HepG2 (cell line): ENCODE measurements around the gene ARL4D. TPM values are rescaled to one million over a fixed set of nuclear protein-coding genes. Genes with fewer than 3 reads are reported as not detected.

Experiments used
- CBFB ChIP-seq: sonication (generic); formaldehyde crosslinking; IDR thresholded peaks from 2 replicates; pipeline ENCODE4 v1.4.0; 2020; ENCODE audit warnings: missing genetic modification reagents
- CBX1 ChIP-seq: IDR thresholded peaks from one replicate; pipeline ENCODE4 v1.6.1; 2016; ENCODE audit warnings: antibody characterized with exemption, low read depth
- KDM2A ChIP-seq: sonication (generic); formaldehyde crosslinking; IDR thresholded peaks from 2 replicates; pipeline ENCODE4 v1.4.0; 2020; ENCODE audit warnings: low read depth, missing genetic modification reagents, borderline replicate concordance
- MIER3 ChIP-seq: IDR thresholded peaks from 2 replicates; pipeline ENCODE4 v1.6.1; 2016; ENCODE audit warnings: missing compliant biosample characterization, borderline replicate concordance
- NKX3-1 ChIP-seq: sonication (generic); formaldehyde crosslinking; IDR thresholded peaks from 2 replicates; pipeline ENCODE4 v1.5.0; 2020; ENCODE audit warnings: missing genetic modification reagents
- PHF5A ChIP-seq: IDR thresholded peaks from one replicate; pipeline ENCODE4 v1.6.1; 2018; ENCODE audit warnings: low read depth, missing genetic modification reagents; ENCODE audit not compliant: unreplicated experiment
- RBM39 ChIP-seq: fragments of 200-400 bp; formaldehyde crosslinking; IDR thresholded peaks from one replicate; pipeline ENCODE4 v1.6.1; 2018; ENCODE audit warnings: antibody characterized with exemption, mild to moderate bottlenecking, low read depth, low read length; ENCODE audit not compliant: poor library complexity, severe bottlenecking
- SMYD3 ChIP-seq: sonication (generic); formaldehyde crosslinking; IDR thresholded peaks from 2 replicates; pipeline ENCODE4 v1.8.1; 2023; ENCODE audit warnings: mild to moderate bottlenecking, missing genetic modification reagents
- SOX6 ChIP-seq, 2 experiments: fragments of 450-650 bp in 1 of 2; sonication (generic) in 1 of 2; formaldehyde crosslinking in 1 of 2; IDR thresholded peaks; 2 replicates each; pipeline versions ENCODE4 v1.4.0 to v1.6.1; 2017 to 2020; ENCODE audit warnings: antibody characterized with exemption in 1 of 2, mild to moderate bottlenecking in 1 of 2, missing genetic modification reagents in 1 of 2
- SP140L ChIP-seq: sonication (generic); formaldehyde crosslinking; IDR thresholded peaks from 2 replicates; pipeline ENCODE4 v1.4.0; 2020; ENCODE audit warnings: missing genetic modification reagents, borderline replicate concordance
- TBX2 ChIP-seq: sonication (generic); formaldehyde crosslinking; IDR thresholded peaks from 2 replicates; pipeline ENCODE4 v1.5.0; 2020; ENCODE audit warnings: missing genetic modification reagents, mild to moderate bottlenecking, borderline replicate concordance
- TGIF2 ChIP-seq: IDR thresholded peaks from 2 replicates; pipeline ENCODE4 v1.6.1; 2016; ENCODE audit warnings: control low read depth, missing compliant biosample characterization
- TRIM24 ChIP-seq: sonication (generic); formaldehyde crosslinking; IDR thresholded peaks from 2 replicates; pipeline ENCODE4 v1.8.0; 2022; ENCODE audit warnings: mild to moderate bottlenecking, missing genetic modification reagents
- ZBTB20 ChIP-seq: sonication (generic); formaldehyde crosslinking; IDR thresholded peaks from 2 replicates; pipeline ENCODE4 v1.8.1; 2023; ENCODE audit warnings: missing genetic modification reagents, low read depth, mild to moderate bottlenecking, borderline replicate concordance
- ZBTB26 ChIP-seq: IDR thresholded peaks from 2 replicates; pipeline ENCODE4 v1.6.1; 2016; ENCODE audit warnings: missing compliant biosample characterization, missing genetic modification reagents, borderline replicate concordance
- ZBTB38 ChIP-seq: sonication (generic); formaldehyde crosslinking; IDR thresholded peaks from 2 replicates; pipeline ENCODE4 v1.5.1; 2020; ENCODE audit warnings: mild to moderate bottlenecking, missing genetic modification reagents
- ZC3H4 ChIP-seq: sonication (generic); formaldehyde crosslinking; IDR thresholded peaks from 2 replicates; pipeline ENCODE4 v1.4.0; 2020; ENCODE audit warnings: missing genetic modification reagents, borderline replicate concordance
- ZMYM4 ChIP-seq: sonication (generic); formaldehyde crosslinking; IDR thresholded peaks from 2 replicates; pipeline ENCODE4 v1.8.1; 2023; ENCODE audit warnings: mild to moderate bottlenecking, missing genetic modification reagents
- ZNF557 ChIP-seq: sonication (generic); formaldehyde crosslinking; IDR thresholded peaks from 2 replicates; pipeline ENCODE4 v1.4.0; 2020; ENCODE audit warnings: missing genetic modification reagents
- ZNF570 ChIP-seq: sonication (generic); formaldehyde crosslinking; IDR thresholded peaks from 2 replicates; pipeline ENCODE4 v1.4.0; 2020; ENCODE audit warnings: mild to moderate bottlenecking, missing genetic modification reagents, borderline replicate concordance
- ZNF616 ChIP-seq: sonication (generic); formaldehyde crosslinking; IDR thresholded peaks from 2 replicates; pipeline ENCODE4 v1.5.0; 2020; ENCODE audit warnings: low read depth, mild to moderate bottlenecking, missing genetic modification reagents
- polyA plus RNA-seq, 8 experiments: library from polyadenylated mRNA; depleted of rRNA in 3 of 8; stranded (reverse) in 7 of 8; unstranded in 1 of 8; fragments of >200 nt; fragmentation: Illumina TruSeq in 4 of 8; extraction: Trizol in 4 of 8; gene quantifications; 2 replicates each; pipeline versions ENCODE4 v1.2.1 to v1.2.3, GENCODE V29; 2011 to 2016; ENCODE audit warnings: low read depth in 4 of 8, missing spikeins in 1 of 8, mixed read lengths in 1 of 8; ENCODE audit not compliant: insufficient read depth in 1 of 8
- total RNA-seq, 5 experiments: library from RNA; depleted of rRNA; stranded (reverse); fragments of >200 nt; fragmentation: Illumina TruSeq; extraction: Trizol; gene quantifications; 2 replicates each; pipeline ENCODE4 v1.2.3, GENCODE V29; 2016; ENCODE audit warnings: low read depth in 1 of 5
- TF ChIP-seq, protein P1 (sequence below): IDR thresholded peaks from 2 replicates; pipeline ENCODE4 v1.6.1; 2016; ENCODE audit warnings: low read depth, missing genetic modification reagents, missing compliant biosample characterization

ARL4D gene
- total and polyA plus RNA-seq, 2 of the 13 experiments (the other 11 are each of a cell fraction or from before 2014, with no cell fraction given) = 9.0 to 25.9 TPM

- TF ChIP-seq SMYD3 (CRISPR knock-in tag) (no peak), TRIM24 (CRISPR knock-in tag) (no peak), ZMYM4 (CRISPR knock-in tag) (peak; percentile 47), KDM2A (CRISPR knock-in tag) (peak; percentile 82; the same call in 1 of the 2 replicates), TGIF2 (CRISPR knock-in tag) (peak; percentile 17; the same call in 1 of the 2 replicates), ZNF616 (peak; percentile 25; the same call in 1 of the 2 replicates), CBFB (CRISPR knock-in tag) (0 out of 2 replicates have a peak, but pooled peaks have one; percentile 16), ZBTB38 (CRISPR knock-in tag) (peak; percentile 94; the same call in 1 of the 2 replicates), ZNF557 (CRISPR knock-in tag) (no peak; the same call in 1 of the 2 replicates), PHF5A (no peak), CBX1 (no peak), TBX2 (CRISPR knock-in tag) (peak; percentile 16), NKX3-1 (no peak), ZC3H4 (CRISPR knock-in tag) (peak; percentile 97), ZNF570 (CRISPR knock-in tag) (no peak; the same call in 1 of the 2 replicates), MIER3 (CRISPR knock-in tag) (no peak; the same call in 1 of the 2 replicates), RBM39 (no peak), SP140L (CRISPR knock-in tag) (no peak), SOX6 (IDR thresholded peaks at IDR 0.05) (no peak), SOX6 (CRISPR knock-in tag; IDR thresholded peaks at IDR 0.05) (no peak), ZBTB20 (CRISPR knock-in tag) (no peak), ZBTB26 (CRISPR knock-in tag) (peak; percentile 67)
- TF ChIP-seq, protein P1, sequence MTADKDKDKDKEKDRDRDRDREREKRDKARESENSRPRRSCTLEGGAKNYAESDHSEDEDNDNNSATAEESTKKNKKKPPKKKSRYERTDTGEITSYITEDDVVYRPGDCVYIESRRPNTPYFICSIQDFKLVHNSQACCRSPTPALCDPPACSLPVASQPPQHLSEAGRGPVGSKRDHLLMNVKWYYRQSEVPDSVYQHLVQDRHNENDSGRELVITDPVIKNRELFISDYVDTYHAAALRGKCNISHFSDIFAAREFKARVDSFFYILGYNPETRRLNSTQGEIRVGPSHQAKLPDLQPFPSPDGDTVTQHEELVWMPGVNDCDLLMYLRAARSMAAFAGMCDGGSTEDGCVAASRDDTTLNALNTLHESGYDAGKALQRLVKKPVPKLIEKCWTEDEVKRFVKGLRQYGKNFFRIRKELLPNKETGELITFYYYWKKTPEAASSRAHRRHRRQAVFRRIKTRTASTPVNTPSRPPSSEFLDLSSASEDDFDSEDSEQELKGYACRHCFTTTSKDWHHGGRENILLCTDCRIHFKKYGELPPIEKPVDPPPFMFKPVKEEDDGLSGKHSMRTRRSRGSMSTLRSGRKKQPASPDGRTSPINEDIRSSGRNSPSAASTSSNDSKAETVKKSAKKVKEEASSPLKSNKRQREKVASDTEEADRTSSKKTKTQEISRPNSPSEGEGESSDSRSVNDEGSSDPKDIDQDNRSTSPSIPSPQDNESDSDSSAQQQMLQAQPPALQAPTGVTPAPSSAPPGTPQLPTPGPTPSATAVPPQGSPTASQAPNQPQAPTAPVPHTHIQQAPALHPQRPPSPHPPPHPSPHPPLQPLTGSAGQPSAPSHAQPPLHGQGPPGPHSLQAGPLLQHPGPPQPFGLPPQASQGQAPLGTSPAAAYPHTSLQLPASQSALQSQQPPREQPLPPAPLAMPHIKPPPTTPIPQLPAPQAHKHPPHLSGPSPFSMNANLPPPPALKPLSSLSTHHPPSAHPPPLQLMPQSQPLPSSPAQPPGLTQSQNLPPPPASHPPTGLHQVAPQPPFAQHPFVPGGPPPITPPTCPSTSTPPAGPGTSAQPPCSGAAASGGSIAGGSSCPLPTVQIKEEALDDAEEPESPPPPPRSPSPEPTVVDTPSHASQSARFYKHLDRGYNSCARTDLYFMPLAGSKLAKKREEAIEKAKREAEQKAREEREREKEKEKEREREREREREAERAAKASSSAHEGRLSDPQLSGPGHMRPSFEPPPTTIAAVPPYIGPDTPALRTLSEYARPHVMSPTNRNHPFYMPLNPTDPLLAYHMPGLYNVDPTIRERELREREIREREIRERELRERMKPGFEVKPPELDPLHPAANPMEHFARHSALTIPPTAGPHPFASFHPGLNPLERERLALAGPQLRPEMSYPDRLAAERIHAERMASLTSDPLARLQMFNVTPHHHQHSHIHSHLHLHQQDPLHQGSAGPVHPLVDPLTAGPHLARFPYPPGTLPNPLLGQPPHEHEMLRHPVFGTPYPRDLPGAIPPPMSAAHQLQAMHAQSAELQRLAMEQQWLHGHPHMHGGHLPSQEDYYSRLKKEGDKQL (CRISPR knock-in tag) = no peak
These were observed 29.9 kb upstream of the ARL4D start (continued) for GRCh38 chr17:43368740-43369506.
